Endothelial cell (in vitro differentiated cells): ENCODE measurements around the gene SIRT4. TPM values are rescaled to one million over a fixed set of nuclear protein-coding genes. Genes with fewer than 3 reads are reported as not detected.
"Not testable (repeated sequence)": the region's sequence is repeated elsewhere in the genome, so short reads cannot be mapped to it uniquely, and the experiment has no call there.

Experiments used
- DNase-seq: peaks from one replicate; pipeline ENCODE4 v3.0.0; 2021; ENCODE audit warnings: low spot score
- H3K27ac Mint-ChIP-seq: one replicate; pipeline ENCODE4 v1.8.0; 2021; ENCODE audit warnings: mixed read lengths, inconsistent platforms; ENCODE audit not compliant: unreplicated experiment
- H3K27me3 Mint-ChIP-seq: one replicate; pipeline ENCODE4 v1.8.0; 2021; ENCODE audit warnings: mild to moderate bottlenecking, moderate library complexity, mixed read lengths, inconsistent platforms; ENCODE audit not compliant: unreplicated experiment
- H3K36me3 Mint-ChIP-seq: one replicate; pipeline ENCODE4 v1.8.0; 2021; ENCODE audit warnings: mild to moderate bottlenecking, low read depth, mixed read lengths, inconsistent platforms; ENCODE audit not compliant: unreplicated experiment
- H3K4me1 Mint-ChIP-seq: one replicate; pipeline ENCODE4 v1.8.0; 2021; ENCODE audit warnings: mild to moderate bottlenecking, mixed read lengths, inconsistent platforms; ENCODE audit not compliant: unreplicated experiment
- H3K4me3 Mint-ChIP-seq: one replicate; pipeline ENCODE4 v1.8.0; 2021; ENCODE audit warnings: mild to moderate bottlenecking, mixed read lengths, inconsistent platforms; ENCODE audit not compliant: unreplicated experiment
- H3K9me3 Mint-ChIP-seq: one replicate; pipeline ENCODE4 v1.8.0; 2021; ENCODE audit warnings: mixed read lengths, inconsistent platforms; ENCODE audit not compliant: unreplicated experiment
- CTCF ChIP-seq: fragments of 200-600 bp; sonication (generic); IDR thresholded peaks from one replicate; pipeline ENCODE4 v1.5.0; 2021; ENCODE audit warnings: antibody characterized with exemption; ENCODE audit not compliant: unreplicated experiment
- long read RNA-seq: library from polyadenylated mRNA; unstranded; transcript quantifications from one replicate; pipeline ENCODE4 v2.0.0, GENCODE V29; 2020; ENCODE audit not compliant: unreplicated experiment
- total RNA-seq: library from RNA; stranded (reverse); fragmentation: NEBNext Ultra II Directional; extraction: Animal tissue kit (Norgen Biotek cat#: 25700); gene quantifications from one replicate; pipeline ENCODE4 v1.2.1, GENCODE V29; 2021; ENCODE audit not compliant: unreplicated experiment

SIRT4 gene
- 1.8 TPM for total RNA-seq
- long read RNA-seq: 0 reads

- peak; percentile 85 for DNase-seq
- Mint-ChIP-seq H3K27ac (peak within 1 kb of the TSS; percentile 96), H3K9me3 (no peaks in the 10 kb centered on the region), H3K4me3 (peak within 1 kb of the TSS; percentile 99), H3K36me3 (no peaks in the 10 kb centered on the region), H3K4me1 (peaks cover 7% of the 10 kb centered on the region), H3K27me3 (peaks cover 6% of the 10 kb centered on the region)
- peak; percentile 79 for TF ChIP-seq CTCF
Observed at GRCh38 chr12:120301962-120302815, at the start of gene SIRT4. Gene SIRT4, plus strand, starts transcription at chr12:120302321. Its CDS starts 1,241 bp downstream, at chr12:120303562.

- H3K27ac Mint-ChIP-seq: peak overlapping the region; percentile 75
- H3K4me3 Mint-ChIP-seq, H3K27me3 Mint-ChIP-seq, H3K9me3 Mint-ChIP-seq, DNase-seq: not testable (repeated sequence)
- H3K36me3 Mint-ChIP-seq: peaks cover 20% of the 10 kb centered on the region
- peaks cover 77% of the 10 kb centered on the region for H3K4me1 Mint-ChIP-seq
Observed at GRCh38 chr12:120253313-120253712, 48.8 kb upstream of the SIRT4 start.

GRCh38 chr12:120254809-120255208, 47.3 kb upstream of the SIRT4 start:
- Mint-ChIP-seq H3K4me1 (peaks cover 74% of the 10 kb centered on the region), H3K9me3 (no peaks in the 10 kb centered on the region), H3K36me3 (peaks cover 17% of the 10 kb centered on the region), H3K4me3 (peak overlapping the region; percentile 37), H3K27me3 (peaks cover 1% of the 10 kb centered on the region), H3K27ac (peak overlapping the region; percentile 95)
- DNase-seq: no peak
- peak; percentile 8 for TF ChIP-seq CTCF

- Mint-ChIP-seq H3K27me3 (peaks cover 1% of the 10 kb centered on the region), H3K4me1 (peaks cover 78% of the 10 kb centered on the region), H3K9me3 (no peaks in the 10 kb centered on the region), H3K36me3 (peaks cover 13% of the 10 kb centered on the region), H3K4me3 (no peak overlapping the region), H3K27ac (peak overlapping the region; percentile 78)
- no peak for TF ChIP-seq CTCF
- DNase-seq: no peak
Observed at GRCh38 chr12:120257041-120257821, 44.9 kb upstream of the SIRT4 start.

- Mint-ChIP-seq H3K9me3 (no peaks in the 10 kb centered on the region), H3K4me1 (peaks cover 79% of the 10 kb centered on the region), H3K36me3 (peaks cover 17% of the 10 kb centered on the region), H3K4me3 (peak overlapping the region; percentile 26), H3K27ac (peak overlapping the region; percentile 34), H3K27me3 (peaks cover 4% of the 10 kb centered on the region)
- DNase-seq: no peak
- no peak for TF ChIP-seq CTCF
Observed at GRCh38 chr12:120258323-120258896, 43.7 kb upstream of the SIRT4 start.
